Neural progenitor cell (in vitro differentiated cells): Measurements from ENCODE around the gene CHGA. TPM values are rescaled to one million over a fixed set of nuclear protein-coding genes. Genes with fewer than 3 reads are reported as not detected.

Experiments
- DNase-seq: peaks from one replicate; pipeline ENCODE4 v3.0.0-alpha.2; 2016; ENCODE audit warnings: low spot score
- H2AFZ ChIP-seq: fragments of 200-600 bp; sonication (generic); replicated peaks from 2 replicates; pipeline ENCODE4 v1.6.1; 2016; ENCODE audit warnings: antibody characterized with exemption
- H3F3A ChIP-seq: fragments of 200-600 bp; sonication (generic); 2 replicates; pipeline ENCODE4 v1.6.1; 2016; ENCODE audit warnings: antibody characterized with exemption, low read depth
- H3K27ac ChIP-seq: fragments of 200-600 bp; sonication (generic); 2 replicates; pipeline ENCODE4 v1.5.1; 2016; ENCODE audit warnings: mild to moderate bottlenecking
- H3K27me3 ChIP-seq: fragments of 200-600 bp; sonication (generic); 2 replicates; pipeline ENCODE4 v1.6.1; 2016; ENCODE audit warnings: mild to moderate bottlenecking, moderate library complexity
- H3K36me3 ChIP-seq: fragments of 200-600 bp; sonication (generic); 2 replicates; pipeline ENCODE4 v1.5.1; 2016
- H3K4me1 ChIP-seq: fragments of 200-600 bp; sonication (generic); 2 replicates; pipeline ENCODE4 v1.6.1; 2016; ENCODE audit warnings: mixed run types
- H3K4me2 ChIP-seq: fragments of 200-600 bp; sonication (generic); 2 replicates; pipeline ENCODE4 v1.6.1; 2016
- H3K4me3 ChIP-seq: fragments of 200-600 bp; sonication (generic); 2 replicates; pipeline ENCODE4 v1.5.1; 2016
- H3K79me2 ChIP-seq: fragments of 200-600 bp; sonication (generic); 2 replicates; pipeline ENCODE4 v1.6.1; 2016; ENCODE audit warnings: low read depth
- H3K9ac ChIP-seq: fragments of 200-600 bp; sonication (generic); 2 replicates; pipeline ENCODE4 v1.6.1; 2016
- H3K9me3 ChIP-seq: fragments of 200-600 bp; sonication (generic); 2 replicates; pipeline ENCODE4 v1.5.1; 2016; ENCODE audit warnings: low read depth
- H4K20me1 ChIP-seq: fragments of 200-600 bp; sonication (generic); 2 replicates; pipeline ENCODE4 v1.6.1; 2016; ENCODE audit warnings: low read depth
- H3K27ac Mint-ChIP-seq: 3 replicates; pipeline ENCODE4 v1.8.0; 2021; ENCODE audit warnings: mixed read lengths
- H3K27me3 Mint-ChIP-seq: 2 replicates; pipeline ENCODE4 v1.8.0; 2022; ENCODE audit warnings: low read depth, mild to moderate bottlenecking, inconsistent platforms, moderate library complexity, mixed read lengths; ENCODE audit not compliant: insufficient read depth
- H3K36me3 Mint-ChIP-seq: 3 replicates; pipeline ENCODE4 v1.8.0; 2021; ENCODE audit warnings: mixed read lengths
- H3K4me1 Mint-ChIP-seq: 3 replicates; pipeline ENCODE4 v1.8.0; 2021; ENCODE audit warnings: mixed read lengths
- H3K4me3 Mint-ChIP-seq: 3 replicates; pipeline ENCODE4 v1.8.0; 2021; ENCODE audit warnings: mild to moderate bottlenecking, moderate library complexity, mixed read lengths
- H3K9me3 Mint-ChIP-seq: 3 replicates; pipeline ENCODE4 v1.8.0; 2020; ENCODE audit warnings: mixed read lengths
- EZH2 ChIP-seq: fragments of 200-600 bp; sonication (generic); IDR thresholded peaks from 2 replicates; pipeline ENCODE4 v1.6.1; 2017; ENCODE audit warnings: antibody characterized with exemption, mild to moderate bottlenecking, moderate library complexity
- EZH2phosphoT487 ChIP-seq: fragments of 200-600 bp; sonication (generic); IDR thresholded peaks from 2 replicates; pipeline ENCODE4 v1.6.1; 2017; ENCODE audit warnings: antibody characterized with exemption
- total RNA-seq: library from RNA; depleted of rRNA; stranded (reverse); fragments of >200 nt; gene quantifications from 2 replicates; pipeline ENCODE4 v1.2.3, GENCODE V29; 2015; ENCODE audit warnings: low replicate concordance
- TF ChIP-seq, protein P1 (sequence below): fragments of 200-600 bp; sonication (generic); IDR thresholded peaks from 2 replicates; pipeline ENCODE4 v1.5.1; 2017; ENCODE audit warnings: antibody characterized with exemption, mild to moderate bottlenecking

Gene CHGA
- total RNA-seq, 1 donor from 2014 or later: not detected

DNA sequence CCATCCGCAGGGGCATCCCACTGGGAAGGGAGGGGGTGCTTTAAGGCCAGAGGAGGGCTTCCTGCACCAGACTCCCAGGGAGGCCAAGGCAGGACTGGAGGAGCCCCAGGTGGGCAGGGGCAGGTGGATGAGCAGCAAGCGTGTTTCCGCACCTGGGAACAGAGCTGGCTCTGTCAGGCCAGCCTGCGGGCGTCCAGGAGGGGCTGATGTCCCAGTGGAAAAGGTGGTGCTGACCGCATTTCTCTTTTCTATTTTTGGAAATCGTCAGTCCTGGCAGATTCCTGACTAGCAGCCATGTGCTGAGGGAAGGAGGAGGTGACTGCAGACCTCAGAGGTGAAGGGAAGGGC lies 27.2 kb downstream of the CHGA start:
- Mint-ChIP-seq H3K4me1 (no peaks in the 10 kb centered on the region), H3K9me3 (no peaks in the 10 kb centered on the region), H3K27ac (no peak overlapping the region), H3K36me3 (peaks cover 2% of the 10 kb centered on the region), H3K4me3 (no peak overlapping the region), H3K27me3 (peaks cover 9% of the 10 kb centered on the region)
- H3K27ac ChIP-seq: no peak overlapping the region
- H3K36me3 ChIP-seq: no peaks in the 10 kb centered on the region
- no peak overlapping the region for H3K9ac ChIP-seq
- H3K79me2 ChIP-seq: no peaks in the 10 kb centered on the region
- no peaks in the 10 kb centered on the region for H3K4me1 ChIP-seq
- H2AFZ ChIP-seq: no peak overlapping the region
- no peaks in the 10 kb centered on the region for H3K27me3 ChIP-seq
- H3K9me3 ChIP-seq: no peaks in the 10 kb centered on the region
- no peaks in the 10 kb centered on the region for H4K20me1 ChIP-seq
- H3F3A ChIP-seq: no peaks in the 10 kb centered on the region
- no peak for DNase-seq
- TF ChIP-seq EZH2 (no peak), EZH2phosphoT487 (no peak)
- TF ChIP-seq, protein P1, sequence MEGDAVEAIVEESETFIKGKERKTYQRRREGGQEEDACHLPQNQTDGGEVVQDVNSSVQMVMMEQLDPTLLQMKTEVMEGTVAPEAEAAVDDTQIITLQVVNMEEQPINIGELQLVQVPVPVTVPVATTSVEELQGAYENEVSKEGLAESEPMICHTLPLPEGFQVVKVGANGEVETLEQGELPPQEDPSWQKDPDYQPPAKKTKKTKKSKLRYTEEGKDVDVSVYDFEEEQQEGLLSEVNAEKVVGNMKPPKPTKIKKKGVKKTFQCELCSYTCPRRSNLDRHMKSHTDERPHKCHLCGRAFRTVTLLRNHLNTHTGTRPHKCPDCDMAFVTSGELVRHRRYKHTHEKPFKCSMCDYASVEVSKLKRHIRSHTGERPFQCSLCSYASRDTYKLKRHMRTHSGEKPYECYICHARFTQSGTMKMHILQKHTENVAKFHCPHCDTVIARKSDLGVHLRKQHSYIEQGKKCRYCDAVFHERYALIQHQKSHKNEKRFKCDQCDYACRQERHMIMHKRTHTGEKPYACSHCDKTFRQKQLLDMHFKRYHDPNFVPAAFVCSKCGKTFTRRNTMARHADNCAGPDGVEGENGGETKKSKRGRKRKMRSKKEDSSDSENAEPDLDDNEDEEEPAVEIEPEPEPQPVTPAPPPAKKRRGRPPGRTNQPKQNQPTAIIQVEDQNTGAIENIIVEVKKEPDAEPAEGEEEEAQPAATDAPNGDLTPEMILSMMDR: no peak
- no peak overlapping the region for H3K4me3 ChIP-seq
- no peak overlapping the region for H3K4me2 ChIP-seq

DNA sequence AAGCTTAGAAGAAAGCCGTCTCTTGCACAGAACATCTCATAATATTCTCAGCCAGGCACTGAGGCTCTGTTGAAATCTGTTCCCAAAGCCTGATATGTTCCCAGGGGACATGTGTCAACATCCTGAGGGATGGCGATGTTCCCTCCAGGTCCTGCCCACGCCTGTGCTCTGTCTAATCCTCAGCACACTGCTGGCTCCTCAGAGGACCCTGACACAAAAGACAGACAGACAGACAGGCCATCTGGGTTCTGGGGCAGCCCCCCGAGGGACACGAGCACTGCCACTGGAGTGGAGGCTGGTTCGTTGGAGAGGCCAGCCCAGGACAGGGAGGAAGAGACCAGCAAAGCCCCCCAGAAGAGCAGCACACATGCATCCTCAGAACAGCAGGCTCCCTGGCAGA lies 27.8 kb downstream of the CHGA start:
- Histone ChIP-seq H3K4me2 (no peak overlapping the region), H3F3A (no peaks in the 10 kb centered on the region), H3K4me1 (no peaks in the 10 kb centered on the region), H3K9me3 (no peaks in the 10 kb centered on the region), H2AFZ (no peak overlapping the region), H4K20me1 (no peaks in the 10 kb centered on the region), H3K79me2 (no peaks in the 10 kb centered on the region), H3K9ac (no peak overlapping the region), H3K4me3 (no peak overlapping the region), H3K27me3 (no peaks in the 10 kb centered on the region), H3K27ac (no peak overlapping the region), H3K36me3 (no peaks in the 10 kb centered on the region)
- Mint-ChIP-seq H3K36me3 (peaks cover 2% of the 10 kb centered on the region), H3K4me3 (no peak overlapping the region), H3K9me3 (no peaks in the 10 kb centered on the region), H3K27ac (peak overlapping the region; percentile 76), H3K4me1 (no peaks in the 10 kb centered on the region), H3K27me3 (peaks cover 9% of the 10 kb centered on the region)
- TF ChIP-seq EZH2phosphoT487 (no peak), EZH2 (no peak)
- TF ChIP-seq, protein P1: no peak
- DNase-seq: no peak

DNA sequence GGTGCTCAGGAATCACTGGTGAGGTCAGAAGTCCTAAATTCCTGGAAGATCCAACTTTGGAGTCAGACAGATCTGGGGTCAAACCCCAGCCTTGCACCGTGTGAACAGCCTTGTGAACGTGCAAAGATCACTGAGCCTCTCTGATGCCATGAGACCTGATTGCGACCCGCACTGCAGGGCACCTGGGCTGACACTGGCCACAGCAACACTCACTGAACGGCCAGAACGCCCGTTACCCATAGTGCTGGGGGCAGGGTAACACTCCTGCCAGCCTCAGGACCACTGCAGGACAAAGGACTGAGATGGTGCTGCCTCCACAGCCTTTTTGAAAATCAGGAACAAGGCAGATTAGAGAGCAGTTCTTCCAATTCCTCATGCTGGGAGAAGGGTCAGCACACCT lies 28.3 kb downstream of the CHGA start:
- peaks cover 9% of the 10 kb centered on the region for H3K27me3 Mint-ChIP-seq
- Histone ChIP-seq H3K36me3 (no peaks in the 10 kb centered on the region), H3K27ac (no peak overlapping the region), H3K4me3 (no peak overlapping the region), H3K9ac (no peak overlapping the region), H3K79me2 (no peaks in the 10 kb centered on the region), H3K27me3 (no peaks in the 10 kb centered on the region), H3K4me1 (no peaks in the 10 kb centered on the region), H3F3A (no peaks in the 10 kb centered on the region), H4K20me1 (no peaks in the 10 kb centered on the region), H2AFZ (no peak overlapping the region), H3K9me3 (no peaks in the 10 kb centered on the region), H3K4me2 (no peak overlapping the region)
- H3K27ac Mint-ChIP-seq: no peak overlapping the region
- no peak for DNase-seq
- peaks cover 2% of the 10 kb centered on the region for H3K36me3 Mint-ChIP-seq
- TF ChIP-seq EZH2 (no peak), EZH2phosphoT487 (no peak)
- TF ChIP-seq, protein P1: no peak
- no peaks in the 10 kb centered on the region for H3K9me3 Mint-ChIP-seq
- H3K4me3 Mint-ChIP-seq: no peak overlapping the region
- no peaks in the 10 kb centered on the region for H3K4me1 Mint-ChIP-seq
